ENCODE measurements around the gene ZG16B. TPM values are rescaled to one million over a fixed set of nuclear protein-coding genes. Genes with fewer than 3 reads are reported as not detected.

Gene ZG16B
- total RNA-seq, 1 donor from 2014 or later = 12.9 TPM

GRCh38 chr16:2822496-2822895 is 7.6 kb upstream of the ZG16B start:
- no peaks in the 10 kb centered on the region for H3K27me3 Mint-ChIP-seq (ENCODE audit: insufficient read depth)
- DNase-seq (ENCODE audit: low spot score) = no peak
- H3K4me3 Mint-ChIP-seq = no peak overlapping the region
- intact Hi-C loops (cut with micrococcal nuclease) = no loop called here
- H3K36me3 Mint-ChIP-seq (ENCODE audit: low read depth) = no peaks in the 10 kb centered on the region
- H3K27ac Mint-ChIP-seq = no peak overlapping the region
- no peaks in the 10 kb centered on the region for H3K4me1 Mint-ChIP-seq (ENCODE audit: low read depth)
- H3K9me3 Mint-ChIP-seq = no peaks in the 10 kb centered on the region

DNA sequence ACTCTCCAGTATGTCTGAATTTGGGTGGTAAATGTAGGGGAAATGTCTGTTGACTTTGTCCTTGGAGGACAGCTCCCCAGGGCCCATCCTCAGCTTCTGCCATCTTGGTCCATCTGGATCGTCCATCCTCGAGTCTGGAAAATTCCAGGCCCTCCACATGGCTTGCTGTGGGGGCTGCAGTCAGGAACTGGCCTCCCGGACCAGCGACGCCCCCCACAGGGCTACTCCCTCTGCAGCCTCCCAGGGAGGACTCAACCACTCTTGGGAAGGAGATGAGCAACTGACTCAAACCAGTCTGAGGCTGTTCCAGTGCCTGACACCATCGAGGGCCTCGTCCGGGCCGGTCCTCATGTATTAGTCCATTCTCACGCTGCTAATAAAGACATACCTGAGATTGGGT is 5.5 kb upstream of the ZG16B start:
- Mint-ChIP-seq H3K27me3 (ENCODE audit: insufficient read depth) (peaks cover 2% of the 10 kb centered on the region), H3K27ac (no peak overlapping the region), H3K4me3 (no peak overlapping the region), H3K9me3 (no peaks in the 10 kb centered on the region), H3K36me3 (ENCODE audit: low read depth) (no peaks in the 10 kb centered on the region), H3K4me1 (ENCODE audit: low read depth) (no peaks in the 10 kb centered on the region)
- DNase-seq (ENCODE audit: low spot score) = no peak
- intact Hi-C loops (cut with micrococcal nuclease) = no loop called here

DNA sequence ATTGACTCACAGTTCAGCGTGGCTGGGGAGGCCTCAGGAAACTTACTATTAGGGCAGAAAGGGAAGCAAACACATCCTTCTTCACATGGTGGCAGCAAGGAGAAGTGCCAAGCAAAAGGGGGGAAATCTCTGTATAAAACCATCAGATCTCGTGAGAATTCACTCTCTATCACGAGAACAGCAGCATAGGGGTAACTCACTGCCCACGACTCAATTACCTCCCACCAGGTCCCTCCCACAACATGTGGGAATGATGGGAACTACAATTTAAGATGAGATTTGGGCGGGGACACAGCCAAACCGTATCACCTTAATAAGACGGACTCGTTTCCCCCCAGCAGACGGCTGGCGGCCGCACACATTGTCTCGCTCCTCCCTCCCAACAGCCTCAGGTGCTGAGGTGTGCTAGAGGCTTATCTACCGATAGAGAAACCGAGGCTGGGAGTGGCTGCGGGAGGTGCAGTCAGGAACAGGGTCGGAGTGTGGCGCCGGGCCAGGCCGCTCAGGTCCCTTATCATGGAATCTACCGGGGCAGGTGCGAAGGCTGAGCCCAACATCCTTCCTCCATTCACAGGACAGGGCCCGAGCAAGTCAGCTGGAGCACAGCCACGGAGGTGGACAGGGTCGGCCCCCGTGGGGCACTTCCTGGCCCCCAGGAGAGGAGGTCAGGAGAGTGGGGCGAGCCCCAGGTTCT is 4.9 kb upstream of the ZG16B start:
- H3K4me3 Mint-ChIP-seq = no peak overlapping the region
- H3K36me3 Mint-ChIP-seq (ENCODE audit: low read depth) = no peaks in the 10 kb centered on the region
- no peak overlapping the region for H3K27ac Mint-ChIP-seq
- intact Hi-C loops (cut with micrococcal nuclease) = no loop called here
- no peaks in the 10 kb centered on the region for H3K4me1 Mint-ChIP-seq (ENCODE audit: low read depth)
- no peak for DNase-seq (ENCODE audit: low spot score)
- H3K27me3 Mint-ChIP-seq (ENCODE audit: insufficient read depth) = peaks cover 2% of the 10 kb centered on the region
- H3K9me3 Mint-ChIP-seq = no peaks in the 10 kb centered on the region

- Mint-ChIP-seq H3K36me3 (ENCODE audit: low read depth) (no peaks in the 10 kb centered on the region), H3K4me3 (no peak overlapping the region), H3K27ac (no peak overlapping the region), H3K9me3 (no peaks in the 10 kb centered on the region), H3K27me3 (ENCODE audit: insufficient read depth) (peaks cover 2% of the 10 kb centered on the region), H3K4me1 (ENCODE audit: low read depth) (peaks cover 4% of the 10 kb centered on the region)
- intact Hi-C loops (cut with micrococcal nuclease) = no loop called here
- DNase-seq (ENCODE audit: low spot score) = no peak
Observed at GRCh38 chr16:2825906-2826305, 4.2 kb upstream of the ZG16B start.

DNA sequence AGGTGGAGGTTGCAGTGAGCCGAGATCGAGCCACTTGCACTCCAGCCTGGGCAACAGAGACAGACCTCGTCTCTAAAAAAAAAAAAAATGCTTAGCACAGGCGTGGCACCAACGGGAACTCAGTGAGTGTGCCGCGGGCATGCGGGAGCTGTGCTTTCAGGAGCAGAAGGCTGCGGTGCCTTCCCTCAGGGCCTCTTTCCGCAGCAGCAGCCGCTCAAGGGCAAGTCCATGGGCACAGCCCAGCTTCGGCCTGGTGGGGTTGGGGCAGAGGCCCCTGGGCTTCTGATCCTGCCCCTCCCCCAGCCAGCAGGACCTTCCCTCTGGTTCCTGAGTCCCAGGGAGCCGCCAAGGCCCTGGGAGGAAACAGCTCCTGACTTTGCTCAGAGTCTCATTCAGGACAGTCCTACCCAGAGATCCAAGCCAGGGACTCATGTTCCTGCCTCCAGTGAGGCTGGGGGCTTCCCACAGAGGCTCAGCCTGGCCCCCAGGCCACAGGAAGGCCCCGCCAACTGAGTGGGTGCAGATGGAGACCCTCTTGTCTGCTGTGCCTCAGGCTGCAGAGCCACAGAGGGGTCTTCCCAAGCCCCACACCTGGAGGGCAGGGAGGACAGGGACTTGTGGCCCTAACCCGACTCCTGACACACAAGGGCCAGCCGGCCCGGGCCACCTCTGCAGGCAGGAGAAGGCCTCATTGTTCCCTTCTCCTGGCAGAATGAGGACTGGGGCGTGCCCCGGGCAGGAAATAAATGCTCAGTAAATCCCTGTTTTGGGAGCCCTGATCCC is 3.3 kb upstream of the ZG16B start:
- peaks cover 7% of the 10 kb centered on the region for H3K4me1 Mint-ChIP-seq (ENCODE audit: low read depth)

GRCh38 chr16:2827374-2827791 is 2.7 kb upstream of the ZG16B start:
- intact Hi-C loops (cut with micrococcal nuclease) = no loop called here
- H3K27me3 Mint-ChIP-seq (ENCODE audit: insufficient read depth) = peaks cover 2% of the 10 kb centered on the region
- H3K27ac Mint-ChIP-seq = no peak overlapping the region
- H3K9me3 Mint-ChIP-seq = no peaks in the 10 kb centered on the region
- DNase-seq (ENCODE audit: low spot score) = no peak
- no peaks in the 10 kb centered on the region for H3K36me3 Mint-ChIP-seq (ENCODE audit: low read depth)
- H3K4me3 Mint-ChIP-seq = no peak overlapping the region
- peaks cover 7% of the 10 kb centered on the region for H3K4me1 Mint-ChIP-seq (ENCODE audit: low read depth)

More for the DNA sequence above, 3.3 kb upstream of the ZG16B start:
- intact Hi-C loops (cut with micrococcal nuclease) = no loop called here
- H3K4me3 Mint-ChIP-seq = no peak overlapping the region
- H3K27me3 Mint-ChIP-seq (ENCODE audit: insufficient read depth) = peaks cover 2% of the 10 kb centered on the region
- H3K27ac Mint-ChIP-seq = no peak overlapping the region
- no peaks in the 10 kb centered on the region for H3K9me3 Mint-ChIP-seq
- DNase-seq (ENCODE audit: low spot score) = no peak
- H3K36me3 Mint-ChIP-seq (ENCODE audit: low read depth) = no peaks in the 10 kb centered on the region

DNA sequence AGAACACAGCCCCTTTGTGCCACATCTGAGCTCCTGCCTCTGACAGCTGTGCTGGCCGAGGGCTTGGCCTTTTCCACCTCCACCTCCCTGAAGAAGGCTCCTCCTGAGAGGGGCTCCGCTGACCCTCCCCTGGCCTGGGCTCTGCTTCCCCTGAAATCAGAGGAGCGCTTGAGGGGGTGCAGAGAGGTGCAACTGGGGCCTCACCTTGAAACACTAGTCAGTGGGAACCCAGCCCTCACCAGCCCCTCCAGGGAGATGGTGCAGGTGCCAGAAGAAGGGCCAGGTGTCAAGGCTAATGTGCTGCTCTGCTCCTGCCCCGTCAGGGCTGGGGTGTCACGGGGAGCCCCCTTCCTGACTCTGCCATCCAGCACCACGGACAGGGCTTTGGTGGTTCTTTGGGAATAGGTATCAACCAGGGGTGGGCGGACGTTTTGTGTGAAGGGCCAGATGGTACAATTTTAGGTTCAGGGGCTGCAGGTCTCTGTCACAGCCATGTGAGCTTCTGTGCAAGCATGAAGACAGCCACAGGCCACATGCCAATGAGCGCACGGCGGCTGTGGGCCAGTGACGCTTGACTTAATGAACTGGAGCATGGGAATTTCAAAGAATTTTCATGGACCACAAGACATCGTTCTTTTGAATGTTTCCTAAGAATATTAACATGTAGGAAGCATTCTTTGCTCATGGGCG is 2.1 kb upstream of the ZG16B start:
- DNase-seq (ENCODE audit: low spot score) = no peak
- no peaks in the 10 kb centered on the region for H3K36me3 Mint-ChIP-seq (ENCODE audit: low read depth)
- no peak overlapping the region for H3K4me3 Mint-ChIP-seq
- no peak overlapping the region for H3K27ac Mint-ChIP-seq
- intact Hi-C loops (cut with micrococcal nuclease) = no loop called here
- H3K27me3 Mint-ChIP-seq (ENCODE audit: insufficient read depth) = peaks cover 5% of the 10 kb centered on the region
- no peaks in the 10 kb centered on the region for H3K9me3 Mint-ChIP-seq
- H3K4me1 Mint-ChIP-seq (ENCODE audit: low read depth) = peaks cover 7% of the 10 kb centered on the region

DNA sequence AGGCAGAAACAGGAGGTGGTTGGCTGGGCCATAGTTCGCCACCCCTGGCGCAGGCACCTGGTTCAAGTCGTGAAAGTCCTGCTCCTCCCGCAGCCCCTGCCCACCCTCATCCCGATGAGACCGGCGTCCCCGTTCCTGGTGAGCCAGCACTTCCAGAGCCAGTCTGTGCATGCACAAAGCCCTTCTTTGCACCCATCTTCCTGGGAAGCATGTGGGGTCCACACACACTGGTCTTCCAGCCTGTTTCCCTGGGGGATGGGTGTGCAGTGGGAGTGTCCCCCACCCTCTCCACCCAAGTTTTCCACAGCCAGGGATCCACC is 1.6 kb upstream of the ZG16B start:
- no peaks in the 10 kb centered on the region for H3K36me3 Mint-ChIP-seq (ENCODE audit: low read depth)

GRCh38 chr16:2828876-2829430 is 1.1 kb upstream of the ZG16B start:
- H3K27me3 Mint-ChIP-seq (ENCODE audit: insufficient read depth) = peaks cover 5% of the 10 kb centered on the region
- DNase-seq (ENCODE audit: low spot score) = no peak
- no peaks in the 10 kb centered on the region for H3K36me3 Mint-ChIP-seq (ENCODE audit: low read depth)
- H3K4me1 Mint-ChIP-seq (ENCODE audit: low read depth) = peaks cover 7% of the 10 kb centered on the region
- H3K27ac Mint-ChIP-seq = no peak overlapping the region
- intact Hi-C loops (cut with micrococcal nuclease) = no loop called here
- no peak overlapping the region for H3K4me3 Mint-ChIP-seq
- H3K9me3 Mint-ChIP-seq = no peaks in the 10 kb centered on the region

More for the DNA sequence above, 1.6 kb upstream of the ZG16B start:
- no peak for DNase-seq (ENCODE audit: low spot score)
- Mint-ChIP-seq H3K27ac (no peak overlapping the region), H3K27me3 (ENCODE audit: insufficient read depth) (peaks cover 5% of the 10 kb centered on the region), H3K4me1 (ENCODE audit: low read depth) (peaks cover 7% of the 10 kb centered on the region), H3K4me3 (no peak overlapping the region), H3K9me3 (no peaks in the 10 kb centered on the region)
- intact Hi-C loops (cut with micrococcal nuclease) = no loop called here

DNA sequence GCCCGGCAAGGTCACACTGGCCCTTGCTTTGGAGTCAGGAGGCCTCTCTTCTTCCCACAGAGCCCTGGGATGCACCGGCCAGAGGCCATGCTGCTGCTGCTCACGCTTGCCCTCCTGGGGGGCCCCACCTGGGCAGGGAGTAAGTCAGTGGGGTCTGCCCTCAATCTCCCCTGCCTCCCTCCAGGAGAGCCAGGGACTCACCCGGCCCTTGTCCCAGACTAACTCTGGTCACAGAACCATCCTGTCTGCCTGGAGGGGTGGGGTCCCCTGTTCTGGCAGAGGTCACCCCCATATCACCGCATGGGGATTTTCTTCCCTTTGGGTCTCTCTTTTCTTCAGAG is 222 bp downstream of the ZG16B start:
- no peaks in the 10 kb centered on the region for H3K9me3 Mint-ChIP-seq
- H3K4me3 Mint-ChIP-seq = peak overlapping the region; percentile 49
- intact Hi-C loops (cut with micrococcal nuclease) = no loop called here
- no peak for DNase-seq (ENCODE audit: low spot score)
- H3K4me1 Mint-ChIP-seq (ENCODE audit: low read depth) = peaks cover 7% of the 10 kb centered on the region
- peak overlapping the region; percentile 44 for H3K27ac Mint-ChIP-seq
- H3K27me3 Mint-ChIP-seq (ENCODE audit: insufficient read depth) = peaks cover 5% of the 10 kb centered on the region
- H3K36me3 Mint-ChIP-seq (ENCODE audit: low read depth) = no peaks in the 10 kb centered on the region

GRCh38 chr16:2831203-2831602 is 1.1 kb downstream of the ZG16B start:
- peaks cover 5% of the 10 kb centered on the region for H3K27me3 Mint-ChIP-seq (ENCODE audit: insufficient read depth)
- no peaks in the 10 kb centered on the region for H3K9me3 Mint-ChIP-seq
- H3K4me3 Mint-ChIP-seq = peak overlapping the region; percentile 53
- H3K4me1 Mint-ChIP-seq (ENCODE audit: low read depth) = peaks cover 7% of the 10 kb centered on the region
- intact Hi-C loops (cut with micrococcal nuclease) = no loop called here
- DNase-seq (ENCODE audit: low spot score) = no peak
- no peaks in the 10 kb centered on the region for H3K36me3 Mint-ChIP-seq (ENCODE audit: low read depth)
- no peak overlapping the region for H3K27ac Mint-ChIP-seq

- H3K27me3 Mint-ChIP-seq (ENCODE audit: insufficient read depth) = peaks cover 7% of the 10 kb centered on the region
- no peak for DNase-seq (ENCODE audit: low spot score)
- H3K27ac Mint-ChIP-seq = no peak overlapping the region
- no peaks in the 10 kb centered on the region for H3K36me3 Mint-ChIP-seq (ENCODE audit: low read depth)
- intact Hi-C loops (cut with micrococcal nuclease) = no loop called here
- no peak overlapping the region for H3K4me3 Mint-ChIP-seq
- H3K4me1 Mint-ChIP-seq (ENCODE audit: low read depth) = peaks cover 7% of the 10 kb centered on the region
- no peaks in the 10 kb centered on the region for H3K9me3 Mint-ChIP-seq
Observed at GRCh38 chr16:2833776-2834175, 3.7 kb downstream of the ZG16B start.

GRCh38 chr16:2834968-2835367 is 4.9 kb downstream of the ZG16B start:
- H3K36me3 Mint-ChIP-seq (ENCODE audit: low read depth) = no peaks in the 10 kb centered on the region
- no peak for DNase-seq (ENCODE audit: low spot score)
- H3K27ac Mint-ChIP-seq = no peak overlapping the region
- intact Hi-C loops (cut with micrococcal nuclease) = no loop called here
- H3K27me3 Mint-ChIP-seq (ENCODE audit: insufficient read depth) = peaks cover 6% of the 10 kb centered on the region
- no peak overlapping the region for H3K4me3 Mint-ChIP-seq
- H3K4me1 Mint-ChIP-seq (ENCODE audit: low read depth) = peaks cover 12% of the 10 kb centered on the region
- H3K9me3 Mint-ChIP-seq = no peaks in the 10 kb centered on the region

Measured in activated T-helper 1 cell treated with anti-CD3 and anti-CD28 coated beads, Interleukin-12 subunit alpha, Interleukin-12 subunit beta, Interleukin-2, Interleukin-4 antibody, amounts not matched to agents 30 ng/mL and 10 ng/mL and 1 ng/mL, durations not matched to agents 14 hours and 24 hours and 36 hours (primary cell).